ENCODE results near the gene ZACN. TPM values are rescaled to one million over a fixed set of nuclear protein-coding genes. Genes with fewer than 3 reads are reported as not detected.
A peak's percentile ranks its signal among the peaks of the same experiment; 100 is the strongest.

The ZACN gene
- total RNA-seq, 1 experiment from 2014 or later: 0.34 TPM

- Mint-ChIP-seq H3K27me3 (ENCODE audit: insufficient read depth, unreplicated experiment) (no peaks in the 10 kb centered on the region), H3K36me3 (ENCODE audit: insufficient read depth, unreplicated experiment) (no peaks in the 10 kb centered on the region), H3K4me3 (ENCODE audit: unreplicated experiment) (no peak overlapping the region), H3K27ac (ENCODE audit: unreplicated experiment) (peak overlapping the region; percentile 10), H3K4me1 (ENCODE audit: low read depth, unreplicated experiment) (peaks cover 29% of the 10 kb centered on the region), H3K9me3 (ENCODE audit: unreplicated experiment) (no peaks in the 10 kb centered on the region)
- Histone ChIP-seq H3K36me3 (ENCODE audit: control insufficient read depth, insufficient read depth, low read length) (no peaks in the 10 kb centered on the region), H3K9me3 (no peaks in the 10 kb centered on the region), H3K27me3 (replicated peaks; ENCODE audit: control insufficient read depth, insufficient read depth, low read length) (no peaks in the 10 kb centered on the region), H3K4me1 (peaks cover 7% of the 10 kb centered on the region), H3K4me3 (ENCODE audit: low read depth, low read length) (no peak overlapping the region)
- POLR2A ChIA-PET: interaction anchor here (0.6 kb wide), 1 partner anchor 135 kb away, joined by 3 read pairs; no protein-coding TSS in a partner anchor
- DNase-seq: no peak
- no peak for TF ChIP-seq CTCF (IDR thresholded peaks at IDR 0.05; ENCODE audit: insufficient read depth in 1 of 2, low read depth in 1 of 2, low read length in 1 of 2, severe bottlenecking in 1 of 2, unreplicated experiment in 1 of 2)
- BruUV-seq (replicated peaks): no TSS peak
- CTCF ChIA-PET: interaction anchor here (1.2 to 4.9 kb wide), 4 partner anchors 13 to 160 kb away, joined by 4 to 41 read pairs (median 10); no protein-coding TSS in a partner anchor
- intact Hi-C loops (cut with micrococcal nuclease; ENCODE audit: unreplicated experiment): no loop called here
Observed at GRCh38 chr17:76119409-76120371, 40.7 kb downstream of the ZACN start.

GRCh38 chr17:76120658-76121008, 41.7 kb downstream of the ZACN start:
- intact Hi-C loops (cut with micrococcal nuclease; ENCODE audit: unreplicated experiment): no loop called here
- DNase-seq: no peak
- Mint-ChIP-seq H3K9me3 (ENCODE audit: unreplicated experiment) (no peaks in the 10 kb centered on the region), H3K36me3 (ENCODE audit: insufficient read depth, unreplicated experiment) (no peaks in the 10 kb centered on the region), H3K27me3 (ENCODE audit: insufficient read depth, unreplicated experiment) (no peaks in the 10 kb centered on the region), H3K4me3 (ENCODE audit: unreplicated experiment) (no peak overlapping the region), H3K27ac (ENCODE audit: unreplicated experiment) (no peak overlapping the region), H3K4me1 (ENCODE audit: low read depth, unreplicated experiment) (peaks cover 29% of the 10 kb centered on the region)
- Histone ChIP-seq H3K4me1 (peaks cover 7% of the 10 kb centered on the region), H3K4me3 (ENCODE audit: low read depth, low read length) (no peak overlapping the region), H3K36me3 (ENCODE audit: control insufficient read depth, insufficient read depth, low read length) (no peaks in the 10 kb centered on the region), H3K27me3 (replicated peaks; ENCODE audit: control insufficient read depth, insufficient read depth, low read length) (no peaks in the 10 kb centered on the region), H3K9me3 (no peaks in the 10 kb centered on the region)
- no peak for TF ChIP-seq CTCF (IDR thresholded peaks at IDR 0.05; ENCODE audit: insufficient read depth in 1 of 2, low read depth in 1 of 2, low read length in 1 of 2, severe bottlenecking in 1 of 2, unreplicated experiment in 1 of 2)
- POLR2A ChIA-PET: no interaction called here
- no TSS peak for BruUV-seq (replicated peaks)
- CTCF ChIA-PET: interaction anchor here (1.2 to 4.9 kb wide), 4 partner anchors 12 to 159 kb away, joined by 4 to 41 read pairs (median 10); no protein-coding TSS in a partner anchor

- no peaks in the 10 kb centered on the region for H3K36me3 ChIP-seq (ENCODE audit: control insufficient read depth, insufficient read depth, low read length)
- no peak overlapping the region for H3K4me3 ChIP-seq (ENCODE audit: low read depth, low read length)
- peaks cover 33% of the 10 kb centered on the region for H3K4me1 Mint-ChIP-seq (ENCODE audit: low read depth, unreplicated experiment)
- CTCF ChIA-PET: interaction anchor here (0.7 to 4.9 kb wide), 6 partner anchors 11 to 61 kb away, joined by 3 to 41 read pairs (median 7); no protein-coding TSS in a partner anchor
- H3K9me3 Mint-ChIP-seq (ENCODE audit: unreplicated experiment): no peaks in the 10 kb centered on the region
- peak overlapping the region; percentile 14 for H3K27ac Mint-ChIP-seq (ENCODE audit: unreplicated experiment)
- no TSS peak for BruUV-seq (replicated peaks)
- H3K27me3 ChIP-seq (replicated peaks; ENCODE audit: control insufficient read depth, insufficient read depth, low read length): no peaks in the 10 kb centered on the region
- intact Hi-C loops (cut with micrococcal nuclease; ENCODE audit: unreplicated experiment): no loop called here
- TF ChIP-seq CTCF (IDR thresholded peaks at IDR 0.05; ENCODE audit: insufficient read depth in 1 of 2, low read depth in 1 of 2, low read length in 1 of 2, severe bottlenecking in 1 of 2, unreplicated experiment in 1 of 2): no peak
- DNase-seq: no peak
- H3K9me3 ChIP-seq: no peaks in the 10 kb centered on the region
- no peaks in the 10 kb centered on the region for H3K36me3 Mint-ChIP-seq (ENCODE audit: insufficient read depth, unreplicated experiment)
- peaks cover 7% of the 10 kb centered on the region for H3K4me1 ChIP-seq
- no peak overlapping the region for H3K4me3 Mint-ChIP-seq (ENCODE audit: unreplicated experiment)
- no peaks in the 10 kb centered on the region for H3K27me3 Mint-ChIP-seq (ENCODE audit: insufficient read depth, unreplicated experiment)
- POLR2A ChIA-PET: no interaction called here
Observed at GRCh38 chr17:76121932-76122430, 43.0 kb downstream of the ZACN start.

All from Caco-2 (cell line).